Measurements from ENCODE around the gene IL4I1. TPM values are rescaled to one million over a fixed set of nuclear protein-coding genes. Genes with fewer than 3 reads are reported as not detected.

IL4I1 gene
- total and polyA plus RNA-seq, 2 of the 8 experiments (the other 6 are each of a cell fraction or from before 2014, with no cell fraction given): 0.41 to 0.76 TPM

DNA sequence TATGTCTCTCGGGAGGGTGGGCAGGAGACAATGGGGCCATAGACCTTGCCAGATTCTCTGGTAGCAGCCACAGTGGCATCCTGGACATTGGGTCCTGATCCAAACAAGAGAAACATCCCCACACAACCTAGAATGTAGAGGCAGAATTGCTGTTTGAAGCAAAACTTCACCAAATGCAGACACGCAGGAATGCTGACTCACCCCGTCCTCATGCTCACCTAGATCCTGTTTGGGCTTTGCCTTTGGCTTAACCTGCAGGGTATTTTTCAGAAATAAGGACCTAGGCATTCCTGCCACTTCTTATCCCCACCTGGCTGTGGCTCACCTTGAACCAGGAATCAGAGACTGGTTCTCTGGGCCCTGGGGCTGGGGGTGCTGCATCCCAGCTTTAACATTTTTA lies 11.9 kb downstream of the IL4I1 start:
- 91% methylated on average over 3 of the region's 3 CpGs; no CpG with 5 or more reads in 1 of the 2 experiments for WGBS, 2 experiments (ENCODE audit: extremely low coverage in 1 of 2, insufficient coverage in 1 of 2, insufficient read length in 1 of 2, insufficient replicate concordance in 2 of 2, low coverage in 1 of 2, low lambda C conversion rate in 2 of 2, missing lambda C conversion rate in 1 of 2)
- TF ChIP-seq TCF12 (IDR thresholded peaks at IDR 0.05; ENCODE audit: low read depth, low read length) (no peak), CTCF (IDR thresholded peaks at IDR 0.05; ENCODE audit: control extremely low read depth in 1 of 3, insufficient read depth in 1 of 3, low read depth in 1 of 3, low read length in 3 of 3) (no peak), RXRA (IDR thresholded peaks at IDR 0.05; ENCODE audit: insufficient read depth, low read depth, low read length) (no peak), TAF1 (IDR thresholded peaks at IDR 0.05; ENCODE audit: low read depth, low read length) (no peak), CHD1 (IDR thresholded peaks at IDR 0.05; ENCODE audit: low read depth, low read length) (no peak), CREB1 (IDR thresholded peaks at IDR 0.05) (no peak), SIX5 (IDR thresholded peaks at IDR 0.05; ENCODE audit: low read depth, low read length) (no peak), FOSL1 (IDR thresholded peaks at IDR 0.05; ENCODE audit: insufficient read depth, low read depth, low read length) (no peak), ZNF274 (IDR thresholded peaks at IDR 0.05; ENCODE audit: borderline replicate concordance, extremely low read depth, low read length) (no peak), SP2 (IDR thresholded peaks at IDR 0.05; ENCODE audit: low read length) (no peak), MAX (IDR thresholded peaks at IDR 0.05) (no peak)

More for the DNA sequence above, 11.9 kb downstream of the IL4I1 start:
- no peak overlapping the region for H3K4ac ChIP-seq (replicated peaks; ENCODE audit: insufficient read length, low read depth, low read length)
- H4K5ac ChIP-seq (ENCODE audit: insufficient read length, low read depth, low read length): no peak overlapping the region
- no peak overlapping the region for H3K18ac ChIP-seq (ENCODE audit: extremely low read depth, low read length)
- no peak overlapping the region for H3K4me2 ChIP-seq (ENCODE audit: insufficient read depth in 1 of 2, low read depth in 2 of 2, low read length in 2 of 2)
- H3K4me3 ChIP-seq (ENCODE audit: extremely low read depth in 1 of 4, insufficient read depth in 2 of 4, low read depth in 3 of 4, low read length in 4 of 4): no peak overlapping the region
- DNase-seq (ENCODE audit: low read depth in 1 of 2, low spot score in 2 of 2) (no peak), FAIRE-seq (no peak)
- H3K23me2 ChIP-seq (ENCODE audit: low read depth, low read length): no peaks in the 10 kb centered on the region
- no peak overlapping the region for H2AK5ac ChIP-seq (ENCODE audit: low read depth, low read length)
- H2AFZ ChIP-seq (ENCODE audit: low read length): no peak overlapping the region
- no peaks in the 10 kb centered on the region for H3K79me2 ChIP-seq (ENCODE audit: control insufficient read depth in 1 of 2, insufficient read depth in 2 of 2, low read length in 2 of 2)
- no peak overlapping the region for H2BK12ac ChIP-seq (ENCODE audit: low read depth, low read length)
- no peak overlapping the region for H3K23ac ChIP-seq (ENCODE audit: insufficient read length)
- ChIA-PET POLR2A (ENCODE audit: partially characterized antibody) (interaction anchor here (9.3 kb wide), 1 partner anchor 9 kb away, joined by 55 read pairs; the partner anchor contains the start of genes AKT1S1 and TBC1D17), CTCF (ENCODE audit: partially characterized antibody) (no interaction called here)
- no peak overlapping the region for H3K9ac ChIP-seq (replicated peaks in 1 of 4; ENCODE audit: extremely low read depth in 1 of 4, low read depth in 3 of 4, low read length in 3 of 4)
- no peak overlapping the region for H3K27ac ChIP-seq (ENCODE audit: low read depth, low read length)
- peaks cover 21 to 59% (median 43%) of the 10 kb centered on the region in 4 experiments for H3K36me3 ChIP-seq (ENCODE audit: control insufficient read depth in 2 of 4, insufficient read depth in 4 of 4, low read length in 3 of 4)
- peaks cover 0 to 8% (median 6%) of the 10 kb centered on the region in 4 experiments; a peak in 4 of 7 replicates for H3K27me3 ChIP-seq (replicated peaks in 1 of 4; ENCODE audit: control insufficient read depth in 3 of 4, extremely low read depth in 1 of 4, insufficient read depth in 3 of 4, low read length in 3 of 4)
- H4K91ac ChIP-seq (replicated peaks; ENCODE audit: insufficient read length, low read length): no peak overlapping the region
- no peak overlapping the region for H2BK120ac ChIP-seq (replicated peaks; ENCODE audit: low read depth, low read length)
- peaks cover 0 to 9% of the 10 kb centered on the region in 2 experiments; a peak in 3 of 4 replicates for H3K9me3 ChIP-seq (ENCODE audit: insufficient read depth in 2 of 2, low read depth in 1 of 2, low read length in 1 of 2)
- no peak overlapping the region for H4K8ac ChIP-seq (ENCODE audit: extremely low read depth, insufficient read depth, low read length)
- H3K79me1 ChIP-seq (ENCODE audit: low read depth, low read length): no peaks in the 10 kb centered on the region
- H3K56ac ChIP-seq (replicated peaks; ENCODE audit: insufficient read length, low read depth, low read length): no peak overlapping the region
- H2BK20ac ChIP-seq (ENCODE audit: low read length): no peak overlapping the region
- H4K20me1 ChIP-seq (replicated peaks in 1 of 2; ENCODE audit: control insufficient read depth in 1 of 2, insufficient read depth in 2 of 2, low read length in 2 of 2): peaks cover 10 to 19% of the 10 kb centered on the region in 2 experiments
- H3K14ac ChIP-seq (ENCODE audit: insufficient read length): no peak overlapping the region
- H2BK5ac ChIP-seq (ENCODE audit: low read depth, low read length): no peak overlapping the region; the same call in 1 of the 2 replicates
- H3K4me1 ChIP-seq (replicated peaks in 1 of 4; ENCODE audit: control insufficient read depth in 3 of 4, insufficient read depth in 4 of 4, low read length in 3 of 4): peaks cover 0 to 1% (median under 1%) of the 10 kb centered on the region in 4 experiments; a peak in 4 of 7 replicates
- no peak overlapping the region for H2BK15ac ChIP-seq (ENCODE audit: low read length)

Measured in H1 (cell line).